MG63 (cell line): ENCODE data around the gene PTPRE. TPM values are rescaled to one million over a fixed set of nuclear protein-coding genes. Genes with fewer than 3 reads are reported as not detected.

Experiments used
- DNase-seq: peaks from one replicate; pipeline ENCODE4 v3.0.0-alpha.2; 2020
- H3K27me3 ChIP-seq: fragments of 250-450 bp; sonication (Bioruptor Pico); 2 replicates; pipeline ENCODE4 v1.5.1; 2020; ENCODE audit warnings: mild to moderate bottlenecking, moderate library complexity
- H3K36me3 ChIP-seq: fragments of 250-450 bp; sonication (Bioruptor Pico); 2 replicates; pipeline ENCODE4 v1.5.1; 2020; ENCODE audit warnings: mild to moderate bottlenecking, moderate library complexity
- H3K4me3 ChIP-seq: fragments of 250-450 bp; sonication (Bioruptor Pico); 2 replicates; pipeline ENCODE4 v1.5.1; 2020; ENCODE audit warnings: mild to moderate bottlenecking, moderate library complexity
- H3K9me3 ChIP-seq: fragments of 250-450 bp; sonication (Bioruptor Pico); 2 replicates; pipeline ENCODE4 v1.5.1; 2020; ENCODE audit warnings: mild to moderate bottlenecking, moderate library complexity
- total RNA-seq: library from RNA; depleted of rRNA; stranded (reverse); fragments of >200 nt; shearing (Covaris generic); gene quantifications from 2 replicates; pipeline ENCODE4 v1.2.3, GENCODE V29; 2014; ENCODE audit warnings: low replicate concordance

PTPRE gene
- total RNA-seq, 1 experiment from 2014 or later, result 0.86 TPM

- Histone ChIP-seq H3K27me3 (no peaks in the 10 kb centered on the region), H3K36me3 (no peaks in the 10 kb centered on the region), H3K4me3 (no peak overlapping the region), H3K9me3 (no peaks in the 10 kb centered on the region)
- DNase-seq, result no peak
Measured at GRCh38 chr10:128045833-128046120, 138.9 kb downstream of the PTPRE start.

- Histone ChIP-seq H3K9me3 (no peaks in the 10 kb centered on the region), H3K27me3 (no peaks in the 10 kb centered on the region), H3K36me3 (no peaks in the 10 kb centered on the region), H3K4me3 (no peak overlapping the region)
- no peak for DNase-seq
Measured at GRCh38 chr10:128046156-128046952, 139.5 kb downstream of the PTPRE start.

- H3K9me3 ChIP-seq, result no peaks in the 10 kb centered on the region
- no peak overlapping the region for H3K4me3 ChIP-seq
- no peaks in the 10 kb centered on the region for H3K27me3 ChIP-seq
- no peak for DNase-seq
- H3K36me3 ChIP-seq, result no peaks in the 10 kb centered on the region
Measured at GRCh38 chr10:128046953-128047290, 140.0 kb downstream of the PTPRE start.

GRCh38 chr10:128047351-128047750 lies 140.4 kb downstream of the PTPRE start:
- Histone ChIP-seq H3K4me3 (no peak overlapping the region), H3K9me3 (no peaks in the 10 kb centered on the region), H3K36me3 (no peaks in the 10 kb centered on the region), H3K27me3 (no peaks in the 10 kb centered on the region)
- no peak for DNase-seq

- no peak overlapping the region for H3K4me3 ChIP-seq
- H3K27me3 ChIP-seq, result no peaks in the 10 kb centered on the region
- no peaks in the 10 kb centered on the region for H3K9me3 ChIP-seq
- DNase-seq, result no peak
- H3K36me3 ChIP-seq, result no peaks in the 10 kb centered on the region
Measured at GRCh38 chr10:128047991-128048818, 141.3 kb downstream of the PTPRE start.

GRCh38 chr10:128048819-128049210 lies 141.9 kb downstream of the PTPRE start:
- Histone ChIP-seq H3K27me3 (no peaks in the 10 kb centered on the region), H3K9me3 (no peaks in the 10 kb centered on the region), H3K36me3 (no peaks in the 10 kb centered on the region), H3K4me3 (no peak overlapping the region)
- no peak for DNase-seq

- Histone ChIP-seq H3K36me3 (no peaks in the 10 kb centered on the region), H3K4me3 (no peak overlapping the region), H3K9me3 (no peaks in the 10 kb centered on the region), H3K27me3 (no peaks in the 10 kb centered on the region)
- no peak for DNase-seq
Measured at GRCh38 chr10:128049226-128050120, 142.6 kb downstream of the PTPRE start.

- Histone ChIP-seq H3K36me3 (no peaks in the 10 kb centered on the region), H3K4me3 (no peak overlapping the region), H3K27me3 (no peaks in the 10 kb centered on the region), H3K9me3 (no peaks in the 10 kb centered on the region)
- no peak for DNase-seq
Measured at GRCh38 chr10:128050121-128050516, 143.2 kb downstream of the PTPRE start.

GRCh38 chr10:128050936-128051335 lies 144.0 kb downstream of the PTPRE start:
- Histone ChIP-seq H3K9me3 (no peaks in the 10 kb centered on the region), H3K4me3 (no peak overlapping the region), H3K27me3 (no peaks in the 10 kb centered on the region), H3K36me3 (no peaks in the 10 kb centered on the region)
- DNase-seq, result no peak

GRCh38 chr10:128051548-128051947 lies 144.6 kb downstream of the PTPRE start:
- no peak overlapping the region for H3K4me3 ChIP-seq
- H3K9me3 ChIP-seq, result no peaks in the 10 kb centered on the region
- no peaks in the 10 kb centered on the region for H3K36me3 ChIP-seq
- DNase-seq, result no peak
- no peaks in the 10 kb centered on the region for H3K27me3 ChIP-seq

- Histone ChIP-seq H3K4me3 (no peak overlapping the region), H3K36me3 (no peaks in the 10 kb centered on the region), H3K9me3 (no peaks in the 10 kb centered on the region), H3K27me3 (no peaks in the 10 kb centered on the region)
- no peak for DNase-seq
Measured at GRCh38 chr10:128052696-128053095, 145.8 kb downstream of the PTPRE start.

GRCh38 chr10:128053356-128053755 lies 146.5 kb downstream of the PTPRE start:
- DNase-seq, result no peak
- H3K27me3 ChIP-seq, result no peaks in the 10 kb centered on the region
- H3K9me3 ChIP-seq, result no peaks in the 10 kb centered on the region

GRCh38 chr10:128054163-128054970 lies 147.5 kb downstream of the PTPRE start:
- no peak for DNase-seq
- Histone ChIP-seq H3K9me3 (no peaks in the 10 kb centered on the region), H3K27me3 (no peaks in the 10 kb centered on the region), H3K36me3 (no peaks in the 10 kb centered on the region), H3K4me3 (no peak overlapping the region)

More at GRCh38 chr10:128053356-128053755, 146.5 kb downstream of the PTPRE start:
- H3K36me3 ChIP-seq, result no peaks in the 10 kb centered on the region
- no peak overlapping the region for H3K4me3 ChIP-seq

GRCh38 chr10:128055061-128055868 lies 148.4 kb downstream of the PTPRE start:
- H3K27me3 ChIP-seq, result no peaks in the 10 kb centered on the region
- no peak for DNase-seq
- H3K4me3 ChIP-seq, result no peak overlapping the region
- H3K36me3 ChIP-seq, result no peaks in the 10 kb centered on the region
- no peaks in the 10 kb centered on the region for H3K9me3 ChIP-seq

GRCh38 chr10:128056303-128057050 lies 149.6 kb downstream of the PTPRE start:
- DNase-seq, result no peak
- Histone ChIP-seq H3K4me3 (no peak overlapping the region), H3K27me3 (no peaks in the 10 kb centered on the region), H3K9me3 (no peaks in the 10 kb centered on the region), H3K36me3 (no peaks in the 10 kb centered on the region)
